Measurements from ENCODE around the gene THBS1. TPM values are rescaled to one million over a fixed set of nuclear protein-coding genes. Genes with fewer than 3 reads are reported as not detected.

The THBS1 gene
- total and polyA plus RNA-seq, 2 donors, result 9.0 to 26.2 TPM

DNA sequence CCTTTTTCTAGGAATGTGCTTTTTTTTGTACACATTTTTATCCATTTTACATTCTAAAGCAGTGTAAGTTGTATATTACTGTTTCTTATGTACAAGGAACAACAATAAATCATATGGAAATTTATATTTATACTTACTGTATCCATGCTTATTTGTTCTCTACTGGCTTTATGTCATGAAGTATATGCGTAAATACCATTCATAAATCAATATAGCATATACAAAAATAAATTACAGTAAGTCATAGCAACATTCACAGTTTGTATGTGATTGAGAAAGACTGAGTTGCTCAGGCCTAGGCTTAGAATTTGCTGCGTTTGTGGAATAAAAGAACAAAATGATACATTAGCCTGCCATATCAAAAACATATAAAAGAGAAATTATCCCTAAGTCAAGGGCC is 16.5 kb downstream of the THBS1 start:
- Histone ChIP-seq H3K27me3 (ENCODE audit: control insufficient read depth in 2 of 2, insufficient read depth in 1 of 2, low read length in 1 of 2) (no peaks in the 10 kb centered on the region), H3K27ac (ENCODE audit: low read depth in 1 of 2, low read length in 1 of 2) (no peak overlapping the region), H3K4me3 (ENCODE audit: low read length in 2 of 2) (no peak overlapping the region), H3K9me3 (ENCODE audit: control insufficient read depth in 2 of 2, insufficient read depth in 1 of 2, low read length in 1 of 2) (no peaks in the 10 kb centered on the region), H3K36me3 (ENCODE audit: control insufficient read depth in 2 of 2, insufficient read depth in 2 of 2, low read length in 1 of 2) (no peaks in the 10 kb centered on the region), H3K4me1 (ENCODE audit: control insufficient read depth in 2 of 2, insufficient read depth in 2 of 2, low read length in 2 of 2) (no peaks in the 10 kb centered on the region)
- WGBS, result 98% methylated on average over 2 of the region's 2 CpGs
- DNase-seq (ENCODE audit: low read depth in 6 of 9, low spot score in 9 of 9), result no peak

- no peaks in the 10 kb centered on the region for H3K36me3 ChIP-seq (ENCODE audit: control insufficient read depth in 2 of 2, insufficient read depth in 2 of 2, low read length in 1 of 2)
- H3K9me3 ChIP-seq (ENCODE audit: control insufficient read depth in 2 of 2, insufficient read depth in 1 of 2, low read length in 1 of 2), result no peaks in the 10 kb centered on the region
- no peak overlapping the region for H3K4me3 ChIP-seq (ENCODE audit: low read length in 2 of 2)
- no peak overlapping the region for H3K27ac ChIP-seq (ENCODE audit: low read depth in 1 of 2, low read length in 1 of 2)
- DNase-seq (ENCODE audit: low read depth in 6 of 9, low spot score in 9 of 9), result no peak
- H3K4me1 ChIP-seq (ENCODE audit: control insufficient read depth in 2 of 2, insufficient read depth in 2 of 2, low read length in 2 of 2), result no peaks in the 10 kb centered on the region
- no peaks in the 10 kb centered on the region for H3K27me3 ChIP-seq (ENCODE audit: control insufficient read depth in 2 of 2, insufficient read depth in 1 of 2, low read length in 1 of 2)
- 98% methylated on average over 6 of the region's 6 CpGs for WGBS
Measured at GRCh38 chr15:39597751-39598185, 16.9 kb downstream of the THBS1 start.

DNA sequence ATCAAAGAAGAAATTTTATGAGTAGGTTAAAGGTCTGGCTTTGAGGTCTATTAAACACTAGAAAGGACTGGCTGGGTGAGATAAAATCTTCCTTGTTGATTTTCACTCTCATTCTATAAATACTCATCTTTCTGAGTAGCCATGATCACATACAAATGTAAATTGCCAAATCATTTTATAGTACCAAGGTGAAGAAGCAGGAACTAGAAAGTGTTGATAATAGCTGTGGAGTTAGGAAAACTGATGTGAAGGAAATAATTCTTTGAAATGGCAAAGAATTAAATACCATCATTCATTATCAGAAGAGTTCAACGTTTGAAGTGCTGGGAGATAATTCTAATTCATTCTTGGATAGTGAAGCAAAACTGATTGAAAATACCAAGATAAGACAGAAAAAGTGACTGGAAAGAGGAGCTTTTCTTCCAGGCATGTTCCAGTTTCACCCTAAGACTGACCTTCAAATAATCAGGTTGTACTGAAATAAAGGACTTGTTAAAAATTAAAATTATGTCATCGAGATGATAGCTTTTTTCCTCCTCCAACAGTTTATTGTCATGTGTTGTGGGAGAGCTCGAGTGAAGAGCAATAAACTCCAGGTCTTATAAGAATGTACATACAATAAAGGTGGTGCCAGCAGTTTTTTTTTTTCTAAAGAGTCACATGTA is 17.4 kb downstream of the THBS1 start:
- 91% methylated on average over 3 of the region's 3 CpGs for WGBS
- H3K27me3 ChIP-seq (ENCODE audit: control insufficient read depth in 2 of 2, insufficient read depth in 1 of 2, low read length in 1 of 2), result no peaks in the 10 kb centered on the region

GRCh38 chr15:39598958-39599845 is 18.3 kb downstream of the THBS1 start:
- no peak for DNase-seq (ENCODE audit: low read depth in 6 of 9, low spot score in 9 of 9)
- WGBS, result 88% methylated on average over 12 of the region's 12 CpGs
- Histone ChIP-seq H3K4me1 (ENCODE audit: control insufficient read depth in 2 of 2, insufficient read depth in 2 of 2, low read length in 2 of 2) (no peaks in the 10 kb centered on the region), H3K27me3 (ENCODE audit: control insufficient read depth in 2 of 2, insufficient read depth in 1 of 2, low read length in 1 of 2) (no peaks in the 10 kb centered on the region), H3K27ac (ENCODE audit: low read depth in 1 of 2, low read length in 1 of 2) (no peak overlapping the region), H3K4me3 (ENCODE audit: low read length in 2 of 2) (no peak overlapping the region), H3K36me3 (ENCODE audit: control insufficient read depth in 2 of 2, insufficient read depth in 2 of 2, low read length in 1 of 2) (no peaks in the 10 kb centered on the region), H3K9me3 (ENCODE audit: control insufficient read depth in 2 of 2, insufficient read depth in 1 of 2, low read length in 1 of 2) (no peaks in the 10 kb centered on the region)

More for the DNA sequence above, 17.4 kb downstream of the THBS1 start:
- Histone ChIP-seq H3K4me1 (ENCODE audit: control insufficient read depth in 2 of 2, insufficient read depth in 2 of 2, low read length in 2 of 2) (no peaks in the 10 kb centered on the region), H3K27ac (ENCODE audit: low read depth in 1 of 2, low read length in 1 of 2) (no peak overlapping the region), H3K9me3 (ENCODE audit: control insufficient read depth in 2 of 2, insufficient read depth in 1 of 2, low read length in 1 of 2) (no peaks in the 10 kb centered on the region), H3K4me3 (ENCODE audit: low read length in 2 of 2) (no peak overlapping the region), H3K36me3 (ENCODE audit: control insufficient read depth in 2 of 2, insufficient read depth in 2 of 2, low read length in 1 of 2) (no peaks in the 10 kb centered on the region)
- DNase-seq (ENCODE audit: low read depth in 6 of 9, low spot score in 9 of 9), result no peak

DNA sequence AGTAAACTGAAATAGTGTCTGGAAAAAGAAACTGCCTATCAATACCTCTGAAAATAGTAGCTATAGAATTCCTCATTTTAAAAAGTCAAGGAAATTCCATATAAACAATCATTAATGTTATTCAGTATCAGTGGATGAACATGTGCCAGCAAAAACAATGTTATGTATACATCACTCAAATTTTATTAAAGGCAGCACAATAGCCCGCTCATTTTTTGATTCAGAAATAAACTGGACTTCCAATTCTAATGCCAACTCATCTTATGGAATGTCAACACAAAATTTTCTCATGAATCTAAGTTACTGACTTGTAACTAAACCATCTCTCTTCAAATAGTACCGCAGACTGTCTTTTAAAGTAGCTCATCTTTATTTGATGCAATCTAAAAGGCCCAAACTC is 19.0 kb downstream of the THBS1 start:
- WGBS, result 98% methylated on average over 2 of the region's 2 CpGs
- Histone ChIP-seq H3K27ac (ENCODE audit: low read depth in 1 of 2, low read length in 1 of 2) (no peak overlapping the region), H3K4me1 (ENCODE audit: control insufficient read depth in 2 of 2, insufficient read depth in 2 of 2, low read length in 2 of 2) (no peaks in the 10 kb centered on the region), H3K4me3 (ENCODE audit: low read length in 2 of 2) (no peak overlapping the region), H3K36me3 (ENCODE audit: control insufficient read depth in 2 of 2, insufficient read depth in 2 of 2, low read length in 1 of 2) (no peaks in the 10 kb centered on the region), H3K27me3 (ENCODE audit: control insufficient read depth in 2 of 2, insufficient read depth in 1 of 2, low read length in 1 of 2) (no peaks in the 10 kb centered on the region), H3K9me3 (ENCODE audit: control insufficient read depth in 2 of 2, insufficient read depth in 1 of 2, low read length in 1 of 2) (no peaks in the 10 kb centered on the region)
- no peak for DNase-seq (ENCODE audit: low read depth in 6 of 9, low spot score in 9 of 9)

- no peak for DNase-seq (ENCODE audit: low read depth in 6 of 9, low spot score in 9 of 9)
- Histone ChIP-seq H3K36me3 (ENCODE audit: control insufficient read depth in 2 of 2, insufficient read depth in 2 of 2, low read length in 1 of 2) (no peaks in the 10 kb centered on the region), H3K27me3 (ENCODE audit: control insufficient read depth in 2 of 2, insufficient read depth in 1 of 2, low read length in 1 of 2) (no peaks in the 10 kb centered on the region), H3K9me3 (ENCODE audit: control insufficient read depth in 2 of 2, insufficient read depth in 1 of 2, low read length in 1 of 2) (no peaks in the 10 kb centered on the region), H3K4me3 (ENCODE audit: low read length in 2 of 2) (no peak overlapping the region), H3K4me1 (ENCODE audit: control insufficient read depth in 2 of 2, insufficient read depth in 2 of 2, low read length in 2 of 2) (no peaks in the 10 kb centered on the region), H3K27ac (ENCODE audit: low read depth in 1 of 2, low read length in 1 of 2) (no peak overlapping the region)
- WGBS, result 97% methylated on average over 5 of the region's 5 CpGs
Measured at GRCh38 chr15:39602143-39602542, 21.3 kb downstream of the THBS1 start.

DNA sequence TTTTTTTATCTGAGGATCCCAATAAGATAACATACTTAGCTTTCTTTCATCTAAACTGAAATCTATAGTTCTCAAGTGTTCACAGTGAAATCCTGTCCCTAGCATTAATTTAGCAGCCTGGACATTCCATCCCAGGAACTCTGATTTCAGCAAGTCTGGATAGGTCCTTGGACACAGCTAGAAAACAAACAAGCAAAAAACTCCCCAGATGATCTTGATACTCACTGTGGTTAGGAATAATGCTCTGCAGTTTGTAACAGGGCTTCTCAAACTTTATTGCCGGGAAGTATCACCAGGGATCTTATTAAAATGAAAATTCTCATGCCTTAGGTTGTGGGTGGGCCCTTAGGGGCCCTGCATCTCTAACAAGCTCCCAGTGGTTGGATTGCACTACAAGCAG is 24.3 kb downstream of the THBS1 start:
- WGBS, result 91% methylated on average over 1 of the region's 1 CpG
- no peaks in the 10 kb centered on the region for H3K36me3 ChIP-seq (ENCODE audit: control insufficient read depth in 2 of 2, insufficient read depth in 2 of 2, low read length in 1 of 2)
- no peak for DNase-seq (ENCODE audit: low read depth in 6 of 9, low spot score in 9 of 9)
- no peaks in the 10 kb centered on the region for H3K27me3 ChIP-seq (ENCODE audit: control insufficient read depth in 2 of 2, insufficient read depth in 1 of 2, low read length in 1 of 2)
- no peaks in the 10 kb centered on the region for H3K4me1 ChIP-seq (ENCODE audit: control insufficient read depth in 2 of 2, insufficient read depth in 2 of 2, low read length in 2 of 2)
- no peak overlapping the region for H3K27ac ChIP-seq (ENCODE audit: low read depth in 1 of 2, low read length in 1 of 2)
- H3K9me3 ChIP-seq (ENCODE audit: control insufficient read depth in 2 of 2, insufficient read depth in 1 of 2, low read length in 1 of 2), result no peaks in the 10 kb centered on the region
- H3K4me3 ChIP-seq (ENCODE audit: low read length in 2 of 2), result no peak overlapping the region

DNA sequence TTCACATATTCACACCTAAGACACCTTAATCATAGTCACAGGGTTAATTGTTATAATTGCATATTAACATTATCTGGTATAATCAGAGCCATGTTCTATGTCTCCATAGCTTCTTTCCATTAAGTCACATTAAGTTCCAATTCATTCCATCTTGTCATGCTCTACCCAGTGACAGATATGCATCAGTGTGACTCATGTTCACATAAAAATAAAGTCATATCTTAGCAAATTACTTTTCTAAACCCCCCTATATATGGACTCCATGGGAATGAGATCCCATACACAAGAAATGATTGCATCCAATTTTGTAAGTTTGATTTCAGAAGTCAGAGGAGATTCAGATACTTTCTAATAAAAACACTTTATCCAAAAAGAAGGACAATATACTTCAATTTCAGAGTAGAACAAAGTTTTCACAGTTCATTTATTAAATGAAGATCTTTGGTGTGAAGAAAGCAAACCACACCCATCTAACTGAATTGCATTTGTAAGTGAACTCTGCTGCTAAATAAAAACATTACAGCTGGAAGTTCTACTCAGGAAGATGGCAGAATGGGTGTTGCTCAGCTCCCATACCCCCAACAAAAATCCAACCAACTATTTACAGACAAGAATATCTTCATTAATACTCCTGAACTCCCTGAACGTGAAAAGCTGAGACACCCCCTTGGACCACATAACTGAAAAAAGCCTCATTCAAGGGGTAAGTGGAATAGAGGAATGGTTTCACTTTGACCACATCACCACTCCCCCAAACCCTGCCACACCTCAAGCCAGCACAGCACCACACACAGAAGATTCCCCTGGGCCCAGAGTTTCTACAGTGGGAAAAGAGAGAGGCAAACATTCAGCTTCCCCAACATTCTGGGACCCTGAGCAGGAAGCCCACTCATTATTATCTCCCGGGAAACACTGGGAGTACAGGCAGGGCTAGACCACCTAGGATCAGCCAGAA is 27.6 kb downstream of the THBS1 start:
- no peaks in the 10 kb centered on the region for H3K27me3 ChIP-seq (ENCODE audit: control insufficient read depth in 2 of 2, insufficient read depth in 1 of 2, low read length in 1 of 2)
- peaks cover 0 to 3% of the 10 kb centered on the region in 2 donors for H3K9me3 ChIP-seq (ENCODE audit: control insufficient read depth in 2 of 2, insufficient read depth in 1 of 2, low read length in 1 of 2)
- no peak overlapping the region for H3K27ac ChIP-seq (ENCODE audit: low read depth in 1 of 2, low read length in 1 of 2)
- H3K36me3 ChIP-seq (ENCODE audit: control insufficient read depth in 2 of 2, insufficient read depth in 2 of 2, low read length in 1 of 2), result no peaks in the 10 kb centered on the region
- H3K4me3 ChIP-seq (ENCODE audit: low read length in 2 of 2), result no peak overlapping the region
- H3K4me1 ChIP-seq (ENCODE audit: control insufficient read depth in 2 of 2, insufficient read depth in 2 of 2, low read length in 2 of 2), result no peaks in the 10 kb centered on the region
- DNase-seq (ENCODE audit: low read depth in 6 of 9, low spot score in 9 of 9), result no peak
- WGBS, result 98% methylated on average over 2 of the region's 2 CpGs

Data from thymus (tissue), 11 donors.